Hepatocyte (in vitro differentiated cells): Measurements from ENCODE around the gene SPDEF.

ENCODE experiments used
- EZH2phosphoT487 ChIP-seq: fragments of 200-600 bp; sonication (generic); IDR thresholded peaks from one replicate; pipeline ENCODE4 v1.6.1; 2018; ENCODE audit warnings: antibody characterized with exemption, mild to moderate bottlenecking, low read depth, moderate library complexity; ENCODE audit not compliant: unreplicated experiment, severe bottlenecking
- TF ChIP-seq, protein P1 (sequence below): fragments of 200-600 bp; sonication (generic); IDR thresholded peaks from 2 replicates; pipeline ENCODE4 v1.5.1; 2016; ENCODE audit warnings: antibody characterized with exemption, mild to moderate bottlenecking; ENCODE audit not compliant: poor library complexity

GRCh38 chr6:34513646-34514045, 42.5 kb downstream of the SPDEF start:
- no peak for TF ChIP-seq EZH2phosphoT487
- TF ChIP-seq, protein P1, sequence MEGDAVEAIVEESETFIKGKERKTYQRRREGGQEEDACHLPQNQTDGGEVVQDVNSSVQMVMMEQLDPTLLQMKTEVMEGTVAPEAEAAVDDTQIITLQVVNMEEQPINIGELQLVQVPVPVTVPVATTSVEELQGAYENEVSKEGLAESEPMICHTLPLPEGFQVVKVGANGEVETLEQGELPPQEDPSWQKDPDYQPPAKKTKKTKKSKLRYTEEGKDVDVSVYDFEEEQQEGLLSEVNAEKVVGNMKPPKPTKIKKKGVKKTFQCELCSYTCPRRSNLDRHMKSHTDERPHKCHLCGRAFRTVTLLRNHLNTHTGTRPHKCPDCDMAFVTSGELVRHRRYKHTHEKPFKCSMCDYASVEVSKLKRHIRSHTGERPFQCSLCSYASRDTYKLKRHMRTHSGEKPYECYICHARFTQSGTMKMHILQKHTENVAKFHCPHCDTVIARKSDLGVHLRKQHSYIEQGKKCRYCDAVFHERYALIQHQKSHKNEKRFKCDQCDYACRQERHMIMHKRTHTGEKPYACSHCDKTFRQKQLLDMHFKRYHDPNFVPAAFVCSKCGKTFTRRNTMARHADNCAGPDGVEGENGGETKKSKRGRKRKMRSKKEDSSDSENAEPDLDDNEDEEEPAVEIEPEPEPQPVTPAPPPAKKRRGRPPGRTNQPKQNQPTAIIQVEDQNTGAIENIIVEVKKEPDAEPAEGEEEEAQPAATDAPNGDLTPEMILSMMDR = no peak
